Liver (tissue), 3 donors: ENCODE data around the gene SLC29A3.

Experiments used
- JUND ChIP-seq, 2 donors: IDR thresholded peaks; 2 replicates each; pipeline ENCODE4 v1.6.1; 2016; ENCODE audit warnings: antibody characterized with exemption in 2 of 2
- YY1 ChIP-seq: IDR thresholded peaks from 2 replicates; pipeline ENCODE4 v1.6.1; 2016; ENCODE audit warnings: antibody characterized with exemption, mild to moderate bottlenecking
- TF ChIP-seq, protein P1 (sequence below): fragments of 150-350 bp; IDR thresholded peaks from 2 replicates; pipeline ENCODE4 v1.5.1; 2017; ENCODE audit warnings: improper control_type of control experiment, low read depth, low read length; ENCODE audit not compliant: missing input control
- TF ChIP-seq, protein P2 (sequence below): IDR thresholded peaks from 2 replicates; pipeline ENCODE4 v1.6.1; 2016; ENCODE audit warnings: antibody characterized with exemption, mild to moderate bottlenecking
- donor health status: healthy.
- donor health status: healthy.

- TF ChIP-seq, protein P1, sequence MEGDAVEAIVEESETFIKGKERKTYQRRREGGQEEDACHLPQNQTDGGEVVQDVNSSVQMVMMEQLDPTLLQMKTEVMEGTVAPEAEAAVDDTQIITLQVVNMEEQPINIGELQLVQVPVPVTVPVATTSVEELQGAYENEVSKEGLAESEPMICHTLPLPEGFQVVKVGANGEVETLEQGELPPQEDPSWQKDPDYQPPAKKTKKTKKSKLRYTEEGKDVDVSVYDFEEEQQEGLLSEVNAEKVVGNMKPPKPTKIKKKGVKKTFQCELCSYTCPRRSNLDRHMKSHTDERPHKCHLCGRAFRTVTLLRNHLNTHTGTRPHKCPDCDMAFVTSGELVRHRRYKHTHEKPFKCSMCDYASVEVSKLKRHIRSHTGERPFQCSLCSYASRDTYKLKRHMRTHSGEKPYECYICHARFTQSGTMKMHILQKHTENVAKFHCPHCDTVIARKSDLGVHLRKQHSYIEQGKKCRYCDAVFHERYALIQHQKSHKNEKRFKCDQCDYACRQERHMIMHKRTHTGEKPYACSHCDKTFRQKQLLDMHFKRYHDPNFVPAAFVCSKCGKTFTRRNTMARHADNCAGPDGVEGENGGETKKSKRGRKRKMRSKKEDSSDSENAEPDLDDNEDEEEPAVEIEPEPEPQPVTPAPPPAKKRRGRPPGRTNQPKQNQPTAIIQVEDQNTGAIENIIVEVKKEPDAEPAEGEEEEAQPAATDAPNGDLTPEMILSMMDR = peak; percentile 68
- TF ChIP-seq, protein P2, sequence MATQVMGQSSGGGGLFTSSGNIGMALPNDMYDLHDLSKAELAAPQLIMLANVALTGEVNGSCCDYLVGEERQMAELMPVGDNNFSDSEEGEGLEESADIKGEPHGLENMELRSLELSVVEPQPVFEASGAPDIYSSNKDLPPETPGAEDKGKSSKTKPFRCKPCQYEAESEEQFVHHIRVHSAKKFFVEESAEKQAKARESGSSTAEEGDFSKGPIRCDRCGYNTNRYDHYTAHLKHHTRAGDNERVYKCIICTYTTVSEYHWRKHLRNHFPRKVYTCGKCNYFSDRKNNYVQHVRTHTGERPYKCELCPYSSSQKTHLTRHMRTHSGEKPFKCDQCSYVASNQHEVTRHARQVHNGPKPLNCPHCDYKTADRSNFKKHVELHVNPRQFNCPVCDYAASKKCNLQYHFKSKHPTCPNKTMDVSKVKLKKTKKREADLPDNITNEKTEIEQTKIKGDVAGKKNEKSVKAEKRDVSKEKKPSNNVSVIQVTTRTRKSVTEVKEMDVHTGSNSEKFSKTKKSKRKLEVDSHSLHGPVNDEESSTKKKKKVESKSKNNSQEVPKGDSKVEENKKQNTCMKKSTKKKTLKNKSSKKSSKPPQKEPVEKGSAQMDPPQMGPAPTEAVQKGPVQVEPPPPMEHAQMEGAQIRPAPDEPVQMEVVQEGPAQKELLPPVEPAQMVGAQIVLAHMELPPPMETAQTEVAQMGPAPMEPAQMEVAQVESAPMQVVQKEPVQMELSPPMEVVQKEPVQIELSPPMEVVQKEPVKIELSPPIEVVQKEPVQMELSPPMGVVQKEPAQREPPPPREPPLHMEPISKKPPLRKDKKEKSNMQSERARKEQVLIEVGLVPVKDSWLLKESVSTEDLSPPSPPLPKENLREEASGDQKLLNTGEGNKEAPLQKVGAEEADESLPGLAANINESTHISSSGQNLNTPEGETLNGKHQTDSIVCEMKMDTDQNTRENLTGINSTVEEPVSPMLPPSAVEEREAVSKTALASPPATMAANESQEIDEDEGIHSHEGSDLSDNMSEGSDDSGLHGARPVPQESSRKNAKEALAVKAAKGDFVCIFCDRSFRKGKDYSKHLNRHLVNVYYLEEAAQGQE = no peak
- TF ChIP-seq JUND (IDR thresholded peaks at IDR 0.05) (no peak), YY1 (no peak)
Observed at GRCh38 chr10:71319042-71319799, at the start of gene SLC29A3.
